HL-60 (cell line): ENCODE measurements around the gene ISYNA1.

Experiments
- DNase-seq, 2 experiments: peaks; one replicate each; pipeline ENCODE4 v3.0.0-alpha.2; 2010 to 2020; ENCODE audit warnings: low read depth in 1 of 2, low spot score in 1 of 2
- H3K27ac ChIP-seq: fragments of 250-450 bp; sonication (Bioruptor Pico); replicated peaks from 2 replicates; pipeline ENCODE4 v1.5.1; 2020; ENCODE audit warnings: mild to moderate bottlenecking, moderate library complexity
- H3K27me3 ChIP-seq: fragments of 250-450 bp; sonication (Bioruptor Pico); 2 replicates; pipeline ENCODE4 v1.5.1; 2021; ENCODE audit warnings: mild to moderate bottlenecking, moderate library complexity; ENCODE audit not compliant: insufficient read depth, poor library complexity, severe bottlenecking
- H3K4me3 ChIP-seq: replicated peaks from 2 replicates; pipeline ENCODE4 v1.5.1; 2011; ENCODE audit warnings: mild to moderate bottlenecking, control low read depth, low read length; ENCODE audit not compliant: insufficient read depth
- GABPA ChIP-seq: IDR thresholded peaks from 2 replicates; pipeline ENCODE4 v1.6.1; 2012; ENCODE audit warnings: low read depth
- POLR2AphosphoS5 ChIP-seq: IDR thresholded peaks from 2 replicates; pipeline ENCODE4 v1.6.1; 2012; ENCODE audit warnings: low read depth
- REST ChIP-seq: IDR thresholded peaks from 2 replicates; pipeline ENCODE4 v1.6.1; 2012; ENCODE audit warnings: low read depth; ENCODE audit not compliant: insufficient replicate concordance
- SPI1 ChIP-seq: IDR thresholded peaks from 2 replicates; pipeline ENCODE4 v1.6.1; 2012; ENCODE audit warnings: low read depth, mild to moderate bottlenecking, borderline replicate concordance
- long read RNA-seq: library from polyadenylated mRNA; unstranded; transcript quantifications from one replicate; pipeline ENCODE4 v2.0.0, GENCODE V29; 2020
- TF ChIP-seq, protein P1 (sequence below): IDR thresholded peaks from one replicate; pipeline ENCODE4 v1.5.1; 2011; ENCODE audit warnings: low read length, control low read depth, inconsistent platforms; ENCODE audit not compliant: insufficient read depth

Gene ISYNA1
- long read RNA-seq, partial matches to known transcripts, result 0 of 1 reads
- long read RNA-seq, other reads (novel, unspliced or antisense), result 1 of 1 reads

DNA sequence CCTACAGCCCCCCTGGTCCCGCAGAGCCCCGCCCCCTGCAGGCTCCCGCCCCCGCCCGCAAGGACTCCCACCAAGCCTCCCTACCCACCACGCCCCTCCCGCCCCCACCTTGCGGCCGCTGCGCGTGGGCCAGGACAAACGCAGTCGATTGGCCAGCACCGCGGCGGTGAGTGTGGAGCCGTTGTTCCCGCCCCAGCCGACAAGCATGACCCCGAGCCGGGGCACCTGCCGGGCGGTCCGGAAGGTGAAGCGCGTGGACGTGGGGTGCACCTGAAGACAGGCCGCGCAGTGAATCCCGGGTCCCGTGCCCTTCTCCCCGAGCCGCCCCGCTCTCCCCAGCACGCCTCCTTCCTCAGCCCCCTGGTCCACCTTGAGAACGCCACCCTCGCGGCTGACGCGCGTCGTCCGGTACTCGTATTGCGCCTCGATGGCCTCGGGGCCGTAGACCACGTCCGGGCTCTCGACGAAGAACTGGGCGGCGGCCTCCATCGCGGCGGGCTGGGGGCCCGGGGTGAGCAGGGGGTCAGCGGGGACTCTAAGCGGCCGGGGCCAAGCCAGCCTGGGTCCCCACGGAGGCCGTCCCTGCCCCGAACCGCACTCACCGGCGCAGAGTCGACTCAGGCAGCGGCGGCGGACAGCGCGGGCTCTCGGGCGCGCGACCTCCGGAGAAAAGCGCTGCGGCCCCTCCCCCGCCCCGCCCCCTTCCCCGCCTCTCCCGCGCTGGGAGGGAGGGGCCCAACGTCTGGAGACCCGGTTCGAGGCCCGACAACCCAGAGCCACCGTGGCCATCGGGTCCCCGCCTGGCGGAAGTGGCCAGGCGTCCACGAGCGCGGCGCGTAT lies at the start of gene ISYNA1:
Gene ISYNA1 (minus strand): TSS at position 643 of the 840 bp plus-strand sequence. CDS start 154 bp downstream, at position 489.
- H3K27ac ChIP-seq, result no peak within 1 kb of the TSS
- TF ChIP-seq REST (no peak), GABPA (no peak), SPI1 (no peak), POLR2AphosphoS5 (no peak)
- TF ChIP-seq, protein P1, sequence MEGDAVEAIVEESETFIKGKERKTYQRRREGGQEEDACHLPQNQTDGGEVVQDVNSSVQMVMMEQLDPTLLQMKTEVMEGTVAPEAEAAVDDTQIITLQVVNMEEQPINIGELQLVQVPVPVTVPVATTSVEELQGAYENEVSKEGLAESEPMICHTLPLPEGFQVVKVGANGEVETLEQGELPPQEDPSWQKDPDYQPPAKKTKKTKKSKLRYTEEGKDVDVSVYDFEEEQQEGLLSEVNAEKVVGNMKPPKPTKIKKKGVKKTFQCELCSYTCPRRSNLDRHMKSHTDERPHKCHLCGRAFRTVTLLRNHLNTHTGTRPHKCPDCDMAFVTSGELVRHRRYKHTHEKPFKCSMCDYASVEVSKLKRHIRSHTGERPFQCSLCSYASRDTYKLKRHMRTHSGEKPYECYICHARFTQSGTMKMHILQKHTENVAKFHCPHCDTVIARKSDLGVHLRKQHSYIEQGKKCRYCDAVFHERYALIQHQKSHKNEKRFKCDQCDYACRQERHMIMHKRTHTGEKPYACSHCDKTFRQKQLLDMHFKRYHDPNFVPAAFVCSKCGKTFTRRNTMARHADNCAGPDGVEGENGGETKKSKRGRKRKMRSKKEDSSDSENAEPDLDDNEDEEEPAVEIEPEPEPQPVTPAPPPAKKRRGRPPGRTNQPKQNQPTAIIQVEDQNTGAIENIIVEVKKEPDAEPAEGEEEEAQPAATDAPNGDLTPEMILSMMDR, result no peak
- no peak for DNase-seq
- peak within 1 kb of the TSS; percentile 36 for H3K4me3 ChIP-seq
- peaks cover 4% of the 10 kb centered on the region for H3K27me3 ChIP-seq

DNA sequence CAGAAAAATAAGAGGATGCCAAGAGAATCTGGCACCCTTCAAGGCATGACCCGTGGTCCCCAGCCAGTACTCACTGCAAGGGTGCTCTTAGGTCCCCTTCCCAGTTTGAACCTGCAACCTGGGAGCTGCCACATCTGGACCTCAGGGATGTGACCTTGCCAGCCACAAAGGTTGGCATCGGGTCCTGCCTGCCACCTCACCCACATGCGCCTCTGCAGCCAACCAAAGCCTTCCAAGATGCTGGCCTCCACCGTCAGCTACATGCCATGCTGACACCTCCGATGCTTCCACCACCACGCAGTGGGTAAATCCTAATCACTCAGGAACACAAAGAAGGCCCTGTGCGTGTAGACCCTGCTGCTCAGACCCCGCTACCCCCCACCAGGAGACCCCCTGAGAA lies 48.8 kb upstream of the ISYNA1 start:
- Histone ChIP-seq H3K4me3 (no peak overlapping the region), H3K27ac (no peak overlapping the region)

GRCh38 chr19:18484992-18485391 lies 47.1 kb upstream of the ISYNA1 start:
- DNase-seq, result no peak
- Histone ChIP-seq H3K27me3 (no peaks in the 10 kb centered on the region), H3K4me3 (no peak overlapping the region), H3K27ac (no peak overlapping the region)
- TF ChIP-seq SPI1 (no peak), POLR2AphosphoS5 (no peak), REST (no peak), GABPA (no peak)
- TF ChIP-seq, protein P1, result no peak

More for the DNA sequence above, 48.8 kb upstream of the ISYNA1 start:
- H3K27me3 ChIP-seq, result no peaks in the 10 kb centered on the region
- DNase-seq, result no peak
- no peak for TF ChIP-seq GABPA

DNA sequence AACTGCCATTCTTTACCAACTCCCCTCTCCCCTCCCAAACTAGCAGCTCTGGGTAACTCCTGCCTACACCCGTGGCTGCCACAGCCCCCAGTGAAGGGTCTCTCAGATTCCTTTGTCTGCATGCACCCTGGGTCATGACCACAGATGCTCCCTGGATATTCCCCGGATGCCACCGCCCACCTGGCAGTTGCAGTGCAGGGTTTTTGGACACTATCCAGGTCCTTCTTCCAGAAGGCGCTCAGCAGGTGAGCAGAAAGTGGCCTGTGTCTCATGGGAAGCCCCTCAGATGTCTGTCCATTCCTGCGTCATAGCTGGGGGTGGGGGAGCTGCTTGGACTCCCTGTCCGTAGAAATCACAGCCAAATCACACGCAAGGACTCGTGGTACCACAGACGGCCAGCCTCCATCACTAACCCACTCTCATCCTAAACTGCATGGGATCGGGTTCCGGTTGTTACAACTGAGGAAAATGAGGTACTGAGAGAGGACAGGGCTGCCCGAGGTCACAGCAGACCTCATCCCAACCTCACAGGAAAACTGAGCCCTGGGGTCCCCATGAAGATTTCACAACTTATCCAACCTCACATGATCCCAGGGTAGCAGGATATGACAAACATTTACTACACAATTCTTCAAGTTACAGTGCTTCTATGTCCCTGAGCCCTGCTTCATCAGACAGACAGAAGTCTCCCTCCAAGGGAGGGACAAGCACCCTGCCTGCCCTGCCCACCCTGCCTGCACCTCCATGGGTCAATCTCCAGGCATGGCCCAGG lies 45.4 kb upstream of the ISYNA1 start:
- DNase-seq, result no peak
- no peak for TF ChIP-seq SPI1
- TF ChIP-seq, protein P1, result no peak
- no peak for TF ChIP-seq GABPA
- TF ChIP-seq POLR2AphosphoS5, result no peak
- no peak for TF ChIP-seq REST
- Histone ChIP-seq H3K27me3 (no peaks in the 10 kb centered on the region), H3K27ac (no peak overlapping the region), H3K4me3 (no peak overlapping the region)
